ENCODE results near the gene PTGS2.
A peak's percentile ranks its signal among the peaks of the same experiment; 100 is the strongest.

Gene PTGS2

DNA sequence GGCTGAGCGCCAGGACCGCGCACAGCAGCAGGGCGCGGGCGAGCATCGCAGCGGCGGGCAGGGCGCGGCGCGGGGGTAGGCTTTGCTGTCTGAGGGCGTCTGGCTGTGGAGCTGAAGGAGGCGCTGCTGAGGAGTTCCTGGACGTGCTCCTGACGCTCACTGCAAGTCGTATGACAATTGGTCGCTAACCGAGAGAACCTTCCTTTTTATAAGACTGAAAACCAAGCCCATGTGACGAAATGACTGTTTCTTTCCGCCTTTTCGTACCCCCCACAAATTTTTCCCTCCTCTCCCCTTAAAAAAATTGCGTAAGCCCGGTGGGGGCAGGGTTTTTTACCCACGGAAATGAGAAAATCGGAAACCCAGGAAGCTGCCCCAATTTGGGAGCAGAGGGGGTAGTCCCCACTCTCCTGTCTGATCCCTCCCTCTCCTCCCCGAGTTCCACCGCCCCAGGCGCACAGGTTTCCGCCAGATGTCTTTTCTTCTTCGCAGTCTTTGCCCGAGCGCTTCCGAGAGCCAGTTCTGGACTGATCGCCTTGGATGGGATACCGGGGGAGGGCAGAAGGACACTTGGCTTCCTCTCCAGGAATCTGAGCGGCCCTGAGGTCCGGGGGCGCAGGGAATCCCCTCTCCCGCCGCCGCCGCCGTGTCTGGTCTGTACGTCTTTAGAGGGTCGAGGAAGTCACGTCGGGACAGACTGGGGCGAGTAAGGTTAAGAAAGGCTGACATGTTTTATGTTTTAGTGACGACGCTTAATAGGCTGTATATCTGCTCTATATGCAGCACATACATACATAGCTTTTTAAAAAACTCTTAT lies at the start of gene PTGS2:
PTGS2 (minus strand) TSS at position 179 of the 817 bp plus-strand sequence; CDS start at position 46, 133 bp downstream.
- DNase-seq = peak; percentile 54

GRCh38 chr1:186722711-186723309 lies 42.6 kb upstream of the PTGS2 start:
- DNase-seq = no peak

DNA sequence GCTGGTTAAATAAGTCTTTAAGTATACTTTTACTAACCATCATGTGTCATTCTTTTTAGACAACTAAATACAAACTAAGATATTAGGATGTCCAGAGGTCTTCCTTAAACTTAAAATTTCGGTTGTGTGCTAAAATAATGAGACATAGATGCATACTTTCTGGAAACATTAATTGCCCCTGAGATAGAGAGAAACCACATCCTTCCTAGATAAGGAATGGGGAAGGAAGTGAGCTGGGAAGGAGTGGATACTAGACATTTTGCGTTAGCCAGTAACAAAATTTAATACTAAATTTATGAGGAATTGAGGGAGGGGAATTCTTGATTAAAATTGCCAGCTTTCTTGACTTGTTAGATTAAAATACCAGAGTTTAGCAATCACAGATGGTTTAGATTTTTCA lies 37.1 kb upstream of the PTGS2 start:
- DNase-seq = no peak

DNA sequence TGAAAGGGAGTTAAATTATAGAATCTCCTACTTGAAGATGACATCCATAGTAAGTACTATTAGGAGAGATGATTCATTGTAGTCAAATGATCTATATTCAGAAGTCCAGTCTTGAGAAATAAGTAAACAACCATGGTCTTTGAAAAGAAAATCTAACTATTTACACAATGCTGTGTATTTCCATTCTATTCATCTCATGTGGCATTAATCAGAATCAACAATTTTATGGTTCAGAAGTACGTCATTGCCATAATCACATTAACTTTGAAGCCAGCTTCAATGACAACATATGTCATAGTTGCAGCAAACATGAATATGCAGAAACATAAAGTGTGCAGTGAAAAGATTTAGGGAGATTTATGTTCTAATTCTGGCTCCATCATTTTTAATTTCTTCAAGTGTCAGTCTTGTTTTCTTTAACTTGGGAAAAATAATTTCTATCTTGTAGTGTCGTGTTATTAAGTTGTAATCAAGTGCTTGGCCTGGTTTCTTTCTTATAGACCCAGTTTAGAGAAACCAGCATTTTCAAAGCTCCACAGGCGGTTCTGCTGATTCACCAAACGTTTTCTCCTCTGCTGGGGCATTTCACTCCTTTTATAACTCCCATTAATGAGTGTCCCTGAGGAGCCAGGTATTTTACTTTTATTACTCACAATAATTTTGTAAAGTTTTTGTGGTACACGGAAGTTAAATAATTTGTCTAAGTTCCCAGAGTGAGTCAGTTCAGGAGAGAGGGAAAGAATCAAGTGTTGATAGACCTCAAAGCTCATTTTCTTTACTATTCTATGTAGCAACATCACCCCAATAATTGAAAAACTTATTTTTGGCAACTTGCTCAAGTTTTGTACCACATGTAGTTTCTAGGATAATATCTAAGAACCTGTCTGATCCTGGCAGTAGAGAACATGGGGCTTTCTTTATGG lies 35.9 kb upstream of the PTGS2 start:
- DNase-seq = no peak

DNA sequence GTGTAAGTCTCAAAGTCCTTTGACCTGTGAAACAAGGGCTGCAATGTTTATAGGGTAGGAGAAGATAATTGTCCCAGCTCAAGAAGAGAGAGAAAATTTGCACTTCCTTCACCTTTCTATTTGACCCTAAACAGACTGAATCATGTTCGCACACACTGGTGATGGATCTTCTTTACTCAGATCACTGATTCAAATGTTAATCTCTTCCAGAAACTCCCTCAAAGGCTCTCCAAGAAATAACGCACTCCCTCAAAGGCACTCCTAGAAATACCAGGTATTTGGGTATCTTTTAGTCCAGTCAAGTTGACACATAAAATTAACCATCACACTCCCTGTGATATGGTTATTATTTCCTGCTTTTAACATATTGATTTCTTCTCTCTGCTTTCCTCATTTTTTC lies 30.5 kb upstream of the PTGS2 start:
- no peak for DNase-seq

- no peak for DNase-seq
These were observed 28.5 kb upstream of the PTGS2 start for GRCh38 chr1:186708694-186709097.

- DNase-seq = no peak
These were observed 23.1 kb upstream of the PTGS2 start for GRCh38 chr1:186703209-186703766.

DNA sequence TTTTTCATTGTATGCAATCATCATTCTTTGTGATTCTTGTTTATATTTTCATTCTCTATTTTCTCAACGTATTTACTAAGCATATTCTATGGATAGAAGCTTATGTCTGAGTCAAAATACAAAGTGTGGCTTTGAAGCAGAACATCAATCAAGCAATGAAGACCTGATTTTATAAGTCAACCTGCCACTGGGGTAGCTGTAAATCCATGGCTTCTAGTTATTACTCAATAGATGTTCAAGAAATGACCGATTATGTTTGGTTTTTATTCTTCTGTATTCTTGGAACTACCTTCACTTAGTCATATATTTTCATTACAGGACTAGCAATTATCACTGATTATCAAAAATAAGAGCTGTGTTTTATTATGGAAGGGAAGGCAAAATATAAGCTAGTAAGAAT lies 20.5 kb upstream of the PTGS2 start:
- DNase-seq = no peak

GRCh38 chr1:186699519-186699918 lies 19.3 kb upstream of the PTGS2 start:
- DNase-seq = no peak

GRCh38 chr1:186689907-186690306 lies 9.7 kb upstream of the PTGS2 start:
- DNase-seq = no peak

GRCh38 chr1:186689376-186689775 lies 9.2 kb upstream of the PTGS2 start:
- DNase-seq = no peak

GRCh38 chr1:186683652-186684410 lies 3.6 kb upstream of the PTGS2 start:
- no peak for DNase-seq

DNA sequence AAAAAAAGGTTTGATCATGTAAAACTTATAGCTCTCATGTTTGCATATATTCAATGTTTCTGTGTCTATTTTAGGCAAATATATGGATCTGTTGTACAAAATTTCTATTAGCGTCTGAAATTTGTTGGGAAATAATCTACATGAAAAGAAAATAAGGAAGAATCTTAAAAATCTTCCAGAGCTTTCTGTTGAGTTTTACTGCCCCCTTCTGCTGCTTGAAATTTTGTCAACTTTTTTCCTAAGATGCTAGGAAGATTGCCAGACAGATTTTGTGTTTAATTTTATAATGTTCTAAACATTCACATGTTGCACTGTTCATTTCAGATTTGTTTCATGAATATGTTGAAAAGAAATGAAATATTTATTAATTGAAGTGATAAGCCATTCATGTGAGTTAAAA lies 2.5 kb upstream of the PTGS2 start:
- DNase-seq = no peak

GRCh38 chr1:186681801-186682200 lies 1.6 kb upstream of the PTGS2 start:
- DNase-seq = no peak

DNA sequence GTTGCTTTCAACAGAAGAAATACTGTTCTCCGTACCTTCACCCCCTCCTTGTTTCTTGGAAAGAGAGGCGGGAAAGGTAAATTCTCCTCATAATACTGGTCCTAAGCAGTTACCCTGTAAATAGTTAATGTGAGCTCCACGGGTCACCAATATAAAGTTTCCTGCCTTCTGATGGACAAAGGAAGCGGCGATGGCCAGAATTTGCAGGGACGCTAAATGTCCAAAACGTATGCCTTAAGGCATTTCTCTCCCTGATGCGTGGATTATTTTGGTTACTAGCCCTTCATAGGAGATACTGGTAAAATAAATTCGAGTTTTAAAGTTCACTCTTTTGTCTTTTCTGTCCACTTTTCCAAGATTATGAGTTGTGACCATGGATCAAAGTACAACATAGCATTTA lies 898 bp upstream of the PTGS2 start:
- DNase-seq = no peak

DNA sequence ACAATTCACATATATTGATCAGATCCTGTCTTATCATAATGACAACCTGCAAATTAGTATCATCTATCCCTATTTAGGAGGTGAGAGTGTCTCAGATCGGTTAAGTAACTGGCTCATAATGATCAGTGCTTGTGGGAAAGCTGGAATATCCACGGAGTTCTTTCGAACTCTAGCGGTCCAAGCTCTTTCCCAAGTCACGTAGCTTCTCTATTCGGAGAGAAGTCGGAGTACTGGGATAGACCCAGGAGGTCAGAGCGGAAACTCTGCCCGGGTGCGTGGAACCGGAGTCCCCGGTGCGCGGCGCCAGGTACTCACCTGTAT lies 339 bp downstream of the PTGS2 start:
- no peak for DNase-seq

- DNase-seq = no peak
These were observed 2.1 kb downstream of the PTGS2 start for GRCh38 chr1:186678155-186678554.

GRCh38 chr1:186672596-186672995 lies 7.6 kb downstream of the PTGS2 start:
- no peak for DNase-seq

DNA sequence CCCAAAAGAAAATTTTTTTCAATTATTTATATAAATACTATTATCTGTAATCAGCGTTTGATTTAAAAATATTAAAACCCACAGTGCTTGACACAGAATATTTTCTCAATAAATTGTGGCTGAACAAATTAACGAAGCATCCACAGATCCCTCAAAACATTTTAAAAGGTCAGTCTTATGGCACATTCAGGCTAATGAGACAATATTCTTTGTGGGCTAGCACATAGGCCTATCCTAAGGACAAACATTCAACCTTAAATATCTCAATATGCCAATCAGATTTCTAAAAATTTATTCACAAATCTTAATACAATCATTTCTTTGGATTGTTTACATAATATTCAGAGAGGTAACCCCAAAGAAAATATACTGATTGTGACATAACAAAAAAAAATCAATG lies 8.1 kb downstream of the PTGS2 start:
- DNase-seq = no peak

- no peak for DNase-seq
These were observed 8.9 kb downstream of the PTGS2 start for GRCh38 chr1:186671136-186671825.

DNA sequence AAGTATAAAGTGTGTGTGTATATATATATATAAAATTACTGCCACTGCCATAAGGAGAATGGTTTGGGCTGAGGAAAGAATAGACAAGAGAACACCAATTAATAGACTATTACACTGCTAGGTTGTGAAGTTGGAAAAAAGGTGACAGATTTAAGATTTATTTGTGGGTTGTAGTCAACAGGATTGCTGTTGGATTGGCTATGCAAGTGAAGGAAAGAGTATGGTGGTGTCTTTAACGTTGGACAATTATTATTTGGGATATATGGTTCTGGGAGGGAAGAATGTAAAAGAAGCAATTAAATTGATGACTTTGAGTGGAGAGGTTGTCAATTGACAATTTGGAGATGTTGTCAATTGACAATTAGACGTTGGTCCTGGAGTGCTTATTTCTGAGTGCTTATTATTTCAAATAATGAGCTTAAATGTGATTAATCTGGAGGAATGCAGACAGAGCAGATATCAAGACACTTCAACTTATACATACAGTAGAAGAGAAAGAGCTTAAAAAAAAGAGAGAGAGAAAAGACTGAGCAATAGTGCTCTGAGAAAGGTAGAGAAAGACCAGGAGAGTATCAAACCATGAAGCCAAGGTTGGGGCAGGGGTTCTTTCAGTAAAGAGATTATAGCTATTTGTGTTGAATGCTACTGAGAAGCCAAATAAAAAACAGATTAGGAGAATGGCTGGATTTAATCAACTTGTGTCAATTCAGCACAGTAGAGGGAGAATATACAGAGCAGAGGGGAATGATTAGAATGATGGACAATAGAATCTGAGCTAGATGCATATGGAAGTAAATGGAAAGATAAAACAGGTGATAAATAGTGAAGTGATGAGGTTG lies 9.7 kb downstream of the PTGS2 start:
- no peak for DNase-seq

Measured in stimulated activated CD4-positive, alpha-beta T cell treated with anti-CD3 and anti-CD28 coated beads, Interleukin-1b, Interleukin-23, amount 100 ng/mL, for 48 hours (primary cell).